ENCODE results near the gene CNTNAP2.
"Not testable (repeated sequence)": the region's sequence is repeated elsewhere in the genome, so short reads cannot be mapped to it uniquely, and the experiment has no call there.

Gene CNTNAP2

GRCh38 chr7:148426393-148426792 is 2309.8 kb downstream of the CNTNAP2 start:
- not testable (repeated sequence) for DNase-seq

- DNase-seq = not testable (repeated sequence)
Observed at GRCh38 chr7:148430690-148431089, 2314.1 kb downstream of the CNTNAP2 start.

GRCh38 chr7:148433521-148434180 is 2317.1 kb downstream of the CNTNAP2 start:
- no peak for DNase-seq

- DNase-seq = no peak
Observed at GRCh38 chr7:148434181-148434757, 2317.7 kb downstream of the CNTNAP2 start.

- no peak for DNase-seq
Observed at GRCh38 chr7:148434887-148435286, 2318.3 kb downstream of the CNTNAP2 start.

GRCh38 chr7:148435715-148436114 is 2319.1 kb downstream of the CNTNAP2 start:
- DNase-seq = no peak

- DNase-seq = no peak
Observed at GRCh38 chr7:148436135-148436534, 2319.5 kb downstream of the CNTNAP2 start.

- no peak for DNase-seq
Observed at GRCh38 chr7:148436571-148436970, 2320.0 kb downstream of the CNTNAP2 start.

- no peak for DNase-seq
Observed at GRCh38 chr7:148437043-148437442, 2320.4 kb downstream of the CNTNAP2 start.

- DNase-seq = no peak
Observed at GRCh38 chr7:148442141-148442655, 2325.6 kb downstream of the CNTNAP2 start.

- no peak for DNase-seq
Observed at GRCh38 chr7:148442933-148443332, 2326.3 kb downstream of the CNTNAP2 start.

- no peak for DNase-seq
Observed at GRCh38 chr7:148445260-148446044, 2328.9 kb downstream of the CNTNAP2 start.

GRCh38 chr7:148447221-148447849 is 2330.7 kb downstream of the CNTNAP2 start:
- DNase-seq = peak in 1 of 51 donors; percentile 1

GRCh38 chr7:148451526-148451925 is 2334.9 kb downstream of the CNTNAP2 start:
- not testable (repeated sequence) for DNase-seq

GRCh38 chr7:148456351-148456750 is 2339.8 kb downstream of the CNTNAP2 start:
- no peak for DNase-seq

GRCh38 chr7:148457310-148457921 is 2340.8 kb downstream of the CNTNAP2 start:
- no peak for DNase-seq

GRCh38 chr7:148458263-148458662 is 2341.7 kb downstream of the CNTNAP2 start:
- no peak for DNase-seq

GRCh38 chr7:148461392-148462179 is 2345.0 kb downstream of the CNTNAP2 start:
- DNase-seq = no peak

- not testable (repeated sequence) for DNase-seq
Observed at GRCh38 chr7:148462774-148463173, 2346.2 kb downstream of the CNTNAP2 start.

- no peak for DNase-seq
Observed at GRCh38 chr7:148463210-148463609, 2346.6 kb downstream of the CNTNAP2 start.

GRCh38 chr7:148464947-148465346 is 2348.3 kb downstream of the CNTNAP2 start:
- no peak for DNase-seq
